Measurements from ENCODE around the gene NECAB3. TPM values are rescaled to one million over a fixed set of nuclear protein-coding genes. Genes with fewer than 3 reads are reported as not detected.

NECAB3 gene
- total RNA-seq, 4 donors from 2014 or later: 5.6 to 44.3 (median 20.4) TPM

DNA sequence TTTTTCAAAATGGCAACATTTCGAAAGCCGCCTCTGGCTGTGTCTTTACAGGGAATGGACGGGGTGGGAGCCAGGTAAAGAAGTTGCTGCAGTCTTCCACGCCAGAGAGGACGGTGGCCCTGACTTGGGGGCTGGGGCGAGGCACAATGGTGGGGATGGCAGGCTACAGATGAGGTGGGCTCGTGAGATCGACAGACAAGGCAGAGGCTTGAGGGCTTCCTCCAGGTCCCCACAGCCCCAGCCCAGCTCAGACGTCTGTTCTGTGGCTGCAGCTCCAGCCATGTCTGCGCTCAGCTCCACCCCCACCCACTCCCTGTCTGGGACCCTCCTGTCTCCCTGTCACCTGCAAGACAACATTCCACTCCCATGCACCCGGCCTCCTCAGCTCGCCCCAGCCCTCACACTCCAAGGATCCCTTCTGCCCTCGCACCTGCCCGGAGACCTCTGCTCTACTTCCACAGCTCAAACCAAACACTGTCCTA is 19.5 kb downstream of the NECAB3 start:
- no peak for DNase-seq
- no peaks in the 10 kb centered on the region for H3K27me3 ChIP-seq
- peaks cover 0 to 4% of the 10 kb centered on the region in 2 donors for H3K4me1 ChIP-seq
- no peak for TF ChIP-seq POLR2A (IDR thresholded peaks at IDR 0.05)
- TF ChIP-seq, protein P1, sequence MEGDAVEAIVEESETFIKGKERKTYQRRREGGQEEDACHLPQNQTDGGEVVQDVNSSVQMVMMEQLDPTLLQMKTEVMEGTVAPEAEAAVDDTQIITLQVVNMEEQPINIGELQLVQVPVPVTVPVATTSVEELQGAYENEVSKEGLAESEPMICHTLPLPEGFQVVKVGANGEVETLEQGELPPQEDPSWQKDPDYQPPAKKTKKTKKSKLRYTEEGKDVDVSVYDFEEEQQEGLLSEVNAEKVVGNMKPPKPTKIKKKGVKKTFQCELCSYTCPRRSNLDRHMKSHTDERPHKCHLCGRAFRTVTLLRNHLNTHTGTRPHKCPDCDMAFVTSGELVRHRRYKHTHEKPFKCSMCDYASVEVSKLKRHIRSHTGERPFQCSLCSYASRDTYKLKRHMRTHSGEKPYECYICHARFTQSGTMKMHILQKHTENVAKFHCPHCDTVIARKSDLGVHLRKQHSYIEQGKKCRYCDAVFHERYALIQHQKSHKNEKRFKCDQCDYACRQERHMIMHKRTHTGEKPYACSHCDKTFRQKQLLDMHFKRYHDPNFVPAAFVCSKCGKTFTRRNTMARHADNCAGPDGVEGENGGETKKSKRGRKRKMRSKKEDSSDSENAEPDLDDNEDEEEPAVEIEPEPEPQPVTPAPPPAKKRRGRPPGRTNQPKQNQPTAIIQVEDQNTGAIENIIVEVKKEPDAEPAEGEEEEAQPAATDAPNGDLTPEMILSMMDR (IDR thresholded peaks at IDR 0.05): no peak
- H3K9me3 ChIP-seq: no peaks in the 10 kb centered on the region
- H3K36me3 ChIP-seq: no peaks in the 10 kb centered on the region
- H3K4me3 ChIP-seq: no peak overlapping the region
- intact Hi-C loops (cut with DNase I; ENCODE audit: low total_unique reads): no loop called here
- no peak overlapping the region for H3K27ac ChIP-seq

DNA sequence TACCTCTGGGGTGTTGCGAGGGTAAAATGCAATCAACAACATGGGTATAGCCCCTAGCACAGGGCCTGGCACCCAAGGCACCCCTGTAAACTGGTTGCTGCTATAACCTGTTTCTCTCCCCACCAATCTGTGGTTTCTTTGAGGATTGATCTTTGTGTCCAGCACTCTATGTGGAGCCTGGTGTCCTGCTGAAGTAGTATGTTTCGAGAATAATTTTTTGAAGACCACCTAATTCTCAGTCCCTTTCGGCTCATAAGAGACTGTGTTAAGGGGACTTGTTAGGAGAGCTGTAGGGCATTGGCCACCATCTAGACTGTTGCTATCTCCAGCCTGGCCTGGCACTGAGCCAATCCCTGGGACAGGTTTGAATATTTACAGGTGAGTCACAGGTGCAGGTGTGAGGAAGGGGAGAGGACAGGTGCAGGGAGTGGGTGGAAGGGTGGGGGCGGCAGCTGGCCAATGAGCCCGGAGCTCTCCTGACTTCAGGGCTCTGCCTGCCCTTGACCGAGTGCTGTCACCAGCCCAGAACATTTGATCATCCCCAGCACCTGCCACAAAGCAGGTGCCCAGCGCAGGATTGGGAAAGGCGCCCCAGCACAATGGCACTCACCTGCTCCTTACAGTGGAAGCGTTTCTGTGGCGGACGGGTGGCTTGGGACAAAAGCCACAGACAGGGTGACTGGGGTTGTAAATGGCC is 20.2 kb downstream of the NECAB3 start:
- H3K27me3 ChIP-seq: no peaks in the 10 kb centered on the region
- intact Hi-C loops (cut with DNase I; ENCODE audit: low total_unique reads): no loop called here
- H3K4me3 ChIP-seq: no peak overlapping the region
- peak overlapping the region in 1 of 2 donors; percentile 57 for H3K27ac ChIP-seq
- H3K4me1 ChIP-seq: peaks cover 0 to 4% of the 10 kb centered on the region in 2 donors
- H3K9me3 ChIP-seq: no peaks in the 10 kb centered on the region
- peak; percentile 24 to 48 for DNase-seq
- H3K36me3 ChIP-seq: no peaks in the 10 kb centered on the region
- TF ChIP-seq, protein P1 (IDR thresholded peaks at IDR 0.05): no peak
- TF ChIP-seq POLR2A (IDR thresholded peaks at IDR 0.05): no peak

DNA sequence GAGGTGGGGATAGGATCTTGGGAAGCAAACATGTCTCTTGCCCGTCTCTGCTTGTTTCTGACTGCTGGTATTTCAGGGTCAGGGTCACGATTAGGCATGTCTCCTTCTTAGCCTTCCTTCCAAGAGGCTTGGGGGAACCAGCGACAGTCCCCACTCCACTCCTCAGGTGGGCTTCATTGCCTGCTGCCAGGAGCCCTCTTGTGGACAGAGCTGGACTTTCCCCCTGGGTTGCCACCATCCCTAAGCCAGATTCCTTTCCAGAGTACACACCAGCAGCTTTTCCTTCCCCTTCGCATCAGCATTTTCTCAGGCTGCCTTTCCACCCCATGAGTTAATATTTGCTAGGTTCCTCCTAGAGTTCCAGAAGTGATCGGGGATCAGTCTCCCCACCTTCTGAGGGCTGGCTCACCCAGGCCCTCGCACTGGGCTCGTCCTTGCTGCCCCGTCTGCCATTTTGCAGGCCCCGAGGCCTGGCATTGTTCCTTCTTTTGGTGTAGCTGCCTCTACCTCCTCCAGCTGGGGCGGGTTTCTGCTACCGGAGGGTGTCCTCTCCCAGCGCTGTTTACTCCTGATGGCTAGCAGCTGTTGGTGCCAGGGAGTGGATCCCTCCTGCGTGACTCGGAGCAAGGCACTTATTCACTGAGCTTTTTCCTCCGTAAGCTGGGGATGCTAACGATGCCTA is 20.9 kb downstream of the NECAB3 start:
- peak overlapping the region in 1 of 2 donors; percentile 57 for H3K27ac ChIP-seq
- H3K4me3 ChIP-seq: peak overlapping the region in 1 of 2 donors; percentile 16
- no peaks in the 10 kb centered on the region for H3K9me3 ChIP-seq
- H3K27me3 ChIP-seq: no peaks in the 10 kb centered on the region
- TF ChIP-seq, protein P1 (IDR thresholded peaks at IDR 0.05): peak; percentile 65 to 82 (median 76)
- TF ChIP-seq POLR2A (IDR thresholded peaks at IDR 0.05): no peak
- H3K4me1 ChIP-seq: peaks cover 0 to 4% of the 10 kb centered on the region in 2 donors
- H3K36me3 ChIP-seq: no peaks in the 10 kb centered on the region
- intact Hi-C loops (cut with DNase I; ENCODE audit: low total_unique reads): no loop called here
- peak; percentile 69 to 77 for DNase-seq

DNA sequence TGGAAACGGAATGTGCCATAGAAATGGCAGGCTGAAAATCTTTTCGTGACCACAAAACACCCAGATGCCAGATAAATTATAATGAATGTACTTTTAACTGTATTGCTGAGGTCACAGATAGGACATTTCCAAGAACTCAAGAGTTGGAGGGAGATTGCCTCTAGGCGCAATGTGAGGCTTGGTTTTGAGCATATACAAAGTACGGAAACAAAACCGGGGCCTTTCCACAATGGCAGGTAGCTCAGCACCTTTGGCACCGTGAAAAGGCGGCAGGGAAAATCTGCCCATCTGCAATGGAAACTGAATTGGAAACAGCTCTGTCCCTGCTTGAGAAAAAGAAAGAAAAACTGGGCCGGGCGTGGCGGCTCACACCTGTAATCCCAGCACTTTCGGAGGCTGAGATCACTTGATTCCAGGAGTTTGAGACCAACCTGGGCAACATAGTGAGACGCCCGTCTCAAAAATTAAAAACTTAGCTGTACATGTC is 22.6 kb downstream of the NECAB3 start:
- intact Hi-C loops (cut with DNase I; ENCODE audit: low total_unique reads): no loop called here
- H3K4me3 ChIP-seq: no peak overlapping the region
- H3K27ac ChIP-seq: no peak overlapping the region
- no peaks in the 10 kb centered on the region for H3K36me3 ChIP-seq
- H3K4me1 ChIP-seq: peaks cover 0 to 4% of the 10 kb centered on the region in 2 donors
- DNase-seq: no peak
- no peak for TF ChIP-seq POLR2A (IDR thresholded peaks at IDR 0.05)
- TF ChIP-seq, protein P1 (IDR thresholded peaks at IDR 0.05): no peak
- no peaks in the 10 kb centered on the region for H3K9me3 ChIP-seq
- H3K27me3 ChIP-seq: no peaks in the 10 kb centered on the region

Measured in uterus (tissue), 4 donors.